Fibroblast of mammary gland (primary cell): Measurements from ENCODE around the gene RGS9.

Experiments used
- DNase-seq: peaks from one replicate; pipeline ENCODE4 v3.0.0-alpha.2; 2010; ENCODE audit warnings: low read depth
- H3K4me3 ChIP-seq: 2 replicates; pipeline ENCODE4 v1.5.1; 2011; ENCODE audit warnings: low read depth, mild to moderate bottlenecking, low read length, moderate library complexity; ENCODE audit not compliant: control insufficient read depth
- TF ChIP-seq, protein P1 (sequence below): conservative IDR thresholded peaks from 2 replicates; pipeline ENCODE4 v1.5.1; 2011; ENCODE audit warnings: low read depth, low read length, inconsistent platforms; ENCODE audit not compliant: control insufficient read depth, insufficient read depth

The RGS9 gene

DNA sequence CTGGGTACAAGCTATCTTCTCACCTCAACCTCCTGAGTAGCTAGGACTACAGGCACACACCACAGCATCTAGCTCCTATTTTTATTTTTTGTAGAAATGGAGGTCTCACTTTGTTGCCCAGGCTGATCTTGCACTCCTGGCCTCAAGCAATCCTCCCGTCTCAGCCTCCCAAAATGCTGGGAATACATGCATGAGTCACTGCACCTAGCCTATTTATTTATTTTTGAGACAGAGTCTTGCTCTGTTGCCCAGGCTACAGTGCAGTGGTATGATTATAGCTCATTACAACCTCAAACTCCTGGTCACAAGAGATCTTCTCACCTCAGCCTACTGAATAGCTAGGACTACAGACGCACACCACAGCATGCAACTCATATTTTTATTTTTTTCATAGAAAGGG, 40.1 kb upstream of the RGS9 start:
- H3K4me3 ChIP-seq, result no peak overlapping the region
- TF ChIP-seq, protein P1, sequence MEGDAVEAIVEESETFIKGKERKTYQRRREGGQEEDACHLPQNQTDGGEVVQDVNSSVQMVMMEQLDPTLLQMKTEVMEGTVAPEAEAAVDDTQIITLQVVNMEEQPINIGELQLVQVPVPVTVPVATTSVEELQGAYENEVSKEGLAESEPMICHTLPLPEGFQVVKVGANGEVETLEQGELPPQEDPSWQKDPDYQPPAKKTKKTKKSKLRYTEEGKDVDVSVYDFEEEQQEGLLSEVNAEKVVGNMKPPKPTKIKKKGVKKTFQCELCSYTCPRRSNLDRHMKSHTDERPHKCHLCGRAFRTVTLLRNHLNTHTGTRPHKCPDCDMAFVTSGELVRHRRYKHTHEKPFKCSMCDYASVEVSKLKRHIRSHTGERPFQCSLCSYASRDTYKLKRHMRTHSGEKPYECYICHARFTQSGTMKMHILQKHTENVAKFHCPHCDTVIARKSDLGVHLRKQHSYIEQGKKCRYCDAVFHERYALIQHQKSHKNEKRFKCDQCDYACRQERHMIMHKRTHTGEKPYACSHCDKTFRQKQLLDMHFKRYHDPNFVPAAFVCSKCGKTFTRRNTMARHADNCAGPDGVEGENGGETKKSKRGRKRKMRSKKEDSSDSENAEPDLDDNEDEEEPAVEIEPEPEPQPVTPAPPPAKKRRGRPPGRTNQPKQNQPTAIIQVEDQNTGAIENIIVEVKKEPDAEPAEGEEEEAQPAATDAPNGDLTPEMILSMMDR, result no peak
- no peak for DNase-seq

DNA sequence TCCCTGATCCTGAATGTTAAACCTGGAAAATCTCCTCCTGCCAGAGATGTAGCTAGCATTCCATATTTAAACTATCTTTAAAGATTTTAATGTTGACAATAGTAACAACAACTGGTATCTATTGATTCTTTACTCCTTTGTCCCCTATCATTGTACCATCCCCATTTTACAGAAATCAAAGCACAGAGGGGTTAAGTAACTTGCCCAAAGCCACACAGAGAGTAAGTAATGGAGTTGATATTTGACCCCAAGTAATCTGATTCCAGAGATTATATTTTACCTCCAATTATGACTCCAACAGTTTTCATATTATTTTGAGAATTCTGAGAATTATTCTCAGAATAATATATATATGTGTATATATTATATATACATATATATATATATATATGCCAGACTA, 37.7 kb upstream of the RGS9 start:
- TF ChIP-seq, protein P1, result no peak
- no peak for DNase-seq
- H3K4me3 ChIP-seq, result no peak overlapping the region

DNA sequence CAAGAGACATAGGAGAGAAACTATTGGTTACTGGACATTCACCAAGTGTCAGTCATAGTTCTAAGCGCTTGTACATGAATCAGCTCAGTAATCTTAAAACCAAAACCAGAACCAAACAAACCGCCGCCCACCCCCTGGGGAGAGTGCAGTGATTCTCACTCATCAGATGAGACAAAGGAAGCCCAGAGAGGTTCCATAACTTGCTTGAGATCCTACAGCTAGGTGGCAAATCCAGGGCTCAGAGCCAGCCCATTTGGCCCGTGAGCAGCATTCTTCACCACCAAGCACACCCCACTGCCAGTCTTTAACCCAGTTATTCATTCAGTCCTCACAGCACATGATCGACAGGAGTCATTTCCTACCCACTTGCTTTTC, 37.2 kb upstream of the RGS9 start:
- DNase-seq, result peak; percentile 93
- peak overlapping the region; percentile 37 for H3K4me3 ChIP-seq
- TF ChIP-seq, protein P1, result no peak

DNA sequence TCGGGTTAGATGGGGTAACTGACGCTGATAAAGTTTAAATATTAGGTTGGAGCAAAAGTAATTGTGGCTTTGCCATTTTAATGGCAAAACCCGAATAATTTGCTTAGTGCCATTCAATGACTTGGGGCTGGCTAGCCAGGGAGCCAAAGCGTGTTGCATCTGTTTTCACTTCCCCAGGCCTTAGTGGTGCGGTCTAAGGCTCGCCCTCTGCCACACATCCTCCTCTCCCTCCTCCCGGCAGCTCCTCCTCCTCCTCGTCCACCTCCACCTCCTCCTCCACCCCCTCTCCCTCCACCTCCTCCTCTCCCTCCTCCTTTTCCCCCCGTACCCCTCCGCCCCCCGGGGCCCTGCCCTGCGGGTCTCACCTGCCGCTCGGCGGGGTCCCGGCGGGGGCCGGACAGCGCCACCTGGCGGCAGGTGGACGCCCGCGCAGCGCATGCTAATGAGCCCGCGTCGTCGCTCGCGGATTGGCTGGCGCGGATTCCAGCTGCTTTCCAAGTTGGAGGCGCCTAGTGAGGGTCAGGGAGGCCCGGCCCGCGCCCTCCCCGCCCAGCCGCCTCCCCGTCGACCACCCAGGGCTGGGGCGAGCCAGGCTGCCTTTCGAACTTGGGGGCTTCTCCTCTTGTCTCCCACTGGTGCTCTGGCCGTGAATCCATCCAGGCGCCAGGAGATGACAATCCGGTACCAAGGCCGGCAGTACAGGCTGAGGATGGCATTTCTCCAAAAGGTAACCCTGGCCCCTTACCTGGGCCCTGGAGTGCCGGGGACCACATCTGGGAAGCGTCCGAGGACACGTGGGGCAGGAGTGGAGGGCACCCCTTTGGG, 36.6 kb upstream of the RGS9 start:
- DNase-seq, result peak; percentile 74
- H3K4me3 ChIP-seq, result peak overlapping the region; percentile 46
- TF ChIP-seq, protein P1, result peak; percentile 40

DNA sequence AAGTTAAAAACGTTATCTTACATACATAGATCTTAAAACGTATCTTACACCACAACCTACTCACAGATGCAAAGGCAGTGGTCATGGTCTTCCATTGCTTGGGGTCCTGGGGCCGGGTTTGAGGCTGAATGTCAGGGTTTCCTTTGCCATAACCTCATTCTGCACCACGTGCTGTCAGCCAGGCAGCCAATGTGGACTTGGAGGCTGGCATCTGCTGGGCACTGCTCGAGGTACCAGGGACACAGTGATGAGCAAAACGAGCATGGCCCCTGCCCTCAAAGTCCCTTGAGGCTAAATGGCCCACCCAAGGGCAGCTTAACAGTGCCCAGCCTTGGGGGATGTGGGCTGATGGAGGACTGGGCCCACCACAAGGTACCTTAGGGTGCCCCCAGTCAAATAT, 35.8 kb upstream of the RGS9 start:
- no peak for DNase-seq
- H3K4me3 ChIP-seq, result no peak overlapping the region
- TF ChIP-seq, protein P1, result no peak

DNA sequence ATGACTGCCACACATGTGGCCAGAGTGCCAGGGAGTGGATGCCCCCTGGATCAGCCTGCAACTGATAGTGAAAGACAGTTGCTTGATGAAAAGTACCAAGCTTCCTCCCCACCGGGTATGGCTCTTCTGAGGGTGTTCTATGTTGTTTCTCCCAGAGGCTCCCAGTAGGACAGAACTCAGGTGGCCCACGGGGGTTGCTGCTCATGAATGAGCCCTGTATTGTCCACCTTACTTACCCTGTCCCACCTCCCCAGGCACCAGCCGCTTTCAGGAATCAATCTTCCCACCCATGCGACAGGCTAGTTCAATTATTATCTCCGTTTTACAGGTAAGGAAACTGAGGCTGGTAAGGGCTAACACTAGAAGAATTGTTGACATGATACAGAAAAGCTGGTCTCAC, 34.9 kb upstream of the RGS9 start:
- TF ChIP-seq, protein P1, result no peak
- no peak for DNase-seq

More for the DNA sequence above, 34.9 kb upstream of the RGS9 start:
- no peak overlapping the region for H3K4me3 ChIP-seq
